SJSA1 (cell line): Measurements from ENCODE around the gene TMEM59. TPM values are rescaled to one million over a fixed set of nuclear protein-coding genes. Genes with fewer than 3 reads are reported as not detected.
"Not testable (repeated sequence)": the region's sequence is repeated elsewhere in the genome, so short reads cannot be mapped to it uniquely, and the experiment has no call there.

Source experiments
- DNase-seq, 2 experiments: peaks; one replicate each; pipeline ENCODE4 v3.0.0-alpha.2; 2015 to 2020; ENCODE audit warnings: low spot score in 2 of 2, low read depth in 1 of 2
- H3K27ac ChIP-seq: fragments of 250-450 bp; sonication (Bioruptor Pico); 2 replicates; pipeline ENCODE4 v1.5.1; 2020; ENCODE audit warnings: mild to moderate bottlenecking, moderate library complexity
- H3K27me3 ChIP-seq: fragments of 250-450 bp; sonication (Bioruptor Pico); replicated peaks from 2 replicates; pipeline ENCODE4 v1.5.1; 2020; ENCODE audit warnings: mild to moderate bottlenecking, moderate library complexity
- H3K36me3 ChIP-seq: fragments of 250-450 bp; sonication (Bioruptor Pico); 2 replicates; pipeline ENCODE4 v1.5.1; 2020; ENCODE audit warnings: mild to moderate bottlenecking
- H3K4me1 ChIP-seq: fragments of 250-450 bp; sonication (Bioruptor Pico); replicated peaks from 2 replicates; pipeline ENCODE4 v1.6.1; 2021; ENCODE audit warnings: mild to moderate bottlenecking
- H3K4me3 ChIP-seq: fragments of 250-450 bp; sonication (Bioruptor Pico); 2 replicates; pipeline ENCODE4 v1.5.1; 2020; ENCODE audit warnings: mild to moderate bottlenecking
- H3K9me3 ChIP-seq: fragments of 250-450 bp; sonication (Bioruptor Pico); replicated peaks from 2 replicates; pipeline ENCODE4 v1.5.1; 2020; ENCODE audit warnings: mild to moderate bottlenecking
- total RNA-seq: library from RNA; depleted of rRNA; stranded (reverse); fragments of >200 nt; shearing (Covaris generic); gene quantifications from 2 replicates; pipeline ENCODE4 v1.2.3, GENCODE V29; 2014

Gene TMEM59
- total RNA-seq, 1 experiment from 2014 or later: 384 TPM

- Histone ChIP-seq H3K27me3 (peaks cover 6% of the 10 kb centered on the region; the same call in 1 of the 2 replicates), H3K36me3 (no peaks in the 10 kb centered on the region), H3K9me3 (no peaks in the 10 kb centered on the region), H3K27ac (no peak overlapping the region), H3K4me1 (peaks cover 9% of the 10 kb centered on the region), H3K4me3 (no peak overlapping the region)
- DNase-seq: no peak
Measured at GRCh38 chr1:54014009-54014629, 38.9 kb downstream of the TMEM59 start.

- no peak for DNase-seq
- Histone ChIP-seq H3K4me1 (peaks cover 9% of the 10 kb centered on the region), H3K27me3 (peaks cover 6% of the 10 kb centered on the region; the same call in 1 of the 2 replicates), H3K36me3 (no peaks in the 10 kb centered on the region), H3K4me3 (no peak overlapping the region), H3K9me3 (no peaks in the 10 kb centered on the region), H3K27ac (no peak overlapping the region)
Measured at GRCh38 chr1:54013393-54014008, 39.5 kb downstream of the TMEM59 start.

GRCh38 chr1:54012863-54013262 lies 40.1 kb downstream of the TMEM59 start:
- no peaks in the 10 kb centered on the region for H3K36me3 ChIP-seq
- H3K27ac ChIP-seq: no peak overlapping the region
- H3K27me3 ChIP-seq: peaks cover 6% of the 10 kb centered on the region; the same call in 1 of the 2 replicates
- no peak for DNase-seq
- H3K9me3 ChIP-seq: no peaks in the 10 kb centered on the region
- peaks cover 9% of the 10 kb centered on the region for H3K4me1 ChIP-seq
- no peak overlapping the region for H3K4me3 ChIP-seq

GRCh38 chr1:54012008-54012325 lies 41.0 kb downstream of the TMEM59 start:
- H3K4me1 ChIP-seq: peaks cover 9% of the 10 kb centered on the region
- H3K4me3 ChIP-seq: no peak overlapping the region
- peaks cover 6% of the 10 kb centered on the region; the same call in 1 of the 2 replicates for H3K27me3 ChIP-seq
- no peak for DNase-seq
- no peaks in the 10 kb centered on the region for H3K9me3 ChIP-seq
- H3K27ac ChIP-seq: no peak overlapping the region
- no peaks in the 10 kb centered on the region for H3K36me3 ChIP-seq

DNA sequence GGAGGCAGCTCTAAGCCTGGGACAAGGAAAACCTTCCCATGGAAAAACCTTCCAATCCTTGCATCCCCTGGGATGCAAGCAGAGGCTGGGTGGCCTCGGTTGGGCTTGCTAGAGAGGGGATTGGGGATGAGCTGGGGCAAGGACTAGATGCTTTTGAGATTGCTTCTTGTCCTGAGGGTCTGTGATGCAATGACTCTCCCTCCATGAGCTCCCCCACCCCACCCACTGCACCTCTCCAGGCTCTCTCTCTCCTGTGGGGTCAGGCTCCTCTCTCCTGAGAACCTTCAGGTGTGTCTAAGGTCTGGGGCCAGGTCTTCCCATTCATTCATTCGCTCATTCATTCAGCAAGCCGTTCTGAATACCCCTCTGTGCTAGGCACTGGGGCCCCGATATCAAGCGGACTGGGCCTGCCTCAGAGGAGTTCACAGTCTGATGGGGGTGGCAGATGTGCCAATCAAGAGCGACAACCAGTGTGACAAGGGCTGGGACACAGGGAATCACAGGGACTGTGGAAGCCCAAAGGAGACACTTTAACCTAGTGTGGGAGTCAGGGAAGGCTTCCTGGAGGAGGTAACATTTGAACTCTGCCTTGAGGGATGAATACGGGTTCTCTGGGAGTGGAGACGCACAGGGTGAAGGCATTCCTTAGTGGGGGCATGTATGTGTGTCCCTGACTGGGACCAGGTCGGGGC lies 41.5 kb downstream of the TMEM59 start:
- H3K36me3 ChIP-seq: no peaks in the 10 kb centered on the region
- peaks cover 6% of the 10 kb centered on the region; the same call in 1 of the 2 replicates for H3K27me3 ChIP-seq
- no peak for DNase-seq
- H3K4me3 ChIP-seq: no peak overlapping the region
- no peaks in the 10 kb centered on the region for H3K9me3 ChIP-seq
- peaks cover 5% of the 10 kb centered on the region for H3K4me1 ChIP-seq
- H3K27ac ChIP-seq: no peak overlapping the region

DNA sequence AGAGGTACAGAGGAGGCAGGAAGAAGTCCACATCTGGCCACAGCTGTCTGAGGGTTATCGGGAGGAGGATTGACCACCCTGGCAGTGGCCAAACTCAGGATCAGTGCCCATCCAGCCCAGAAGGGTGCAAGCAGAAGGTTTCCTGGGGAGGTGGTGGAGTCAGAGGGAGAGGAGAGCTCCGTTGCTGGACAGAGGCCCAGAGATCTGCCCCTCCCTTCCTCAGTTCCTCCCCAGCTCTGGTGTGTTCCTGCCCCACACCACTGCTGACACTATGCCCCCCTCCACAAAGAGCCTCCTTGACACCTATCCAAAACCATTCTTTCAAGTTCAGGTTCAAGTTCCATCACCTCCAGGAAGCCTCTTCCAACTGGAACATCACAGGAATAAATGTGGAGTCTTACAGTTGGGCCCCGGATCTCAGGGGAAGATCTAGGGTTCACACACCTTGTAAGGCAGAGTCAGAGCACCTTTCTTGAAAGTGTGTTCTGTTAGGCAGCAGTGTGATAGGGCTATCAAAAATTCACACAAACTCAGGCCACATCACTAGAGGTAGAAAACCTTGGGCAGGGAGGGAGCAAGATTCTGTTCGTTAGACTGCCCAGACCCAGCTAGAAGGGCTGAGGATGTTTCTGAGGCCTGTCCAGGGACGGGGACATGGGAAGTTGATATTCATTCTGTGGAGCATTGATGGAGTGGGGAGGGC lies 42.4 kb downstream of the TMEM59 start:
- no peak overlapping the region for H3K4me3 ChIP-seq
- H3K4me1 ChIP-seq: no peaks in the 10 kb centered on the region
- H3K27ac ChIP-seq: no peak overlapping the region
- no peaks in the 10 kb centered on the region for H3K9me3 ChIP-seq
- H3K36me3 ChIP-seq: no peaks in the 10 kb centered on the region
- H3K27me3 ChIP-seq: peaks cover 6% of the 10 kb centered on the region; the same call in 1 of the 2 replicates
- no peak for DNase-seq

DNA sequence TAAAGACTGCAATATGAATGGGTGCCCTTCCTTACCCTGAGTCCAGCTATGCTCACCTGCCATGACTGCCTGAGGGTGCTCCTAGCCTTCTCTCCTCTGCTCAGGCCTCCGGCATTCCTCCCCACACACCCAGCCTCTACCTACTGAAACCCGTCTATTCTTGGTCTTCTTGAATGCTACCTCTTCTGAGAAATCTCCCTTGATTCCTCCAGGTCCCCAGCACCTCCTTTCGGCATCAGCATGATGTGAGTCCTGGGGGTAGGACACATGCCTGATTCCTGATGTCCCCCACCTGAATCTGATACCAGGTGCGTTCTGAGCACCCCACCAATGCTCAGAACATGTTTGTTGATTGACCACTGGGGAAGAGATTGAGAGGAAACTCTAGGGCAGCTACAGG lies 43.6 kb downstream of the TMEM59 start:
- H3K4me1 ChIP-seq: no peaks in the 10 kb centered on the region
- H3K36me3 ChIP-seq: no peaks in the 10 kb centered on the region
- no peak overlapping the region for H3K4me3 ChIP-seq
- no peaks in the 10 kb centered on the region for H3K9me3 ChIP-seq
- peaks cover 6% of the 10 kb centered on the region; the same call in 1 of the 2 replicates for H3K27me3 ChIP-seq
- no peak for DNase-seq
- no peak overlapping the region for H3K27ac ChIP-seq

- Histone ChIP-seq H3K27ac (no peak overlapping the region), H3K36me3 (no peaks in the 10 kb centered on the region), H3K4me1 (no peaks in the 10 kb centered on the region), H3K9me3 (no peaks in the 10 kb centered on the region), H3K27me3 (peaks cover 6% of the 10 kb centered on the region; the same call in 1 of the 2 replicates), H3K4me3 (no peak overlapping the region)
- DNase-seq: no peak
Measured at GRCh38 chr1:54008876-54009275, 44.1 kb downstream of the TMEM59 start.

GRCh38 chr1:54007613-54008012 lies 45.4 kb downstream of the TMEM59 start:
- Histone ChIP-seq H3K9me3 (no peaks in the 10 kb centered on the region), H3K4me1 (no peaks in the 10 kb centered on the region), H3K4me3 (no peak overlapping the region), H3K36me3 (no peaks in the 10 kb centered on the region), H3K27ac (no peak overlapping the region), H3K27me3 (peaks cover 6% of the 10 kb centered on the region; the same call in 1 of the 2 replicates)
- DNase-seq: no peak

- Histone ChIP-seq H3K36me3 (no peaks in the 10 kb centered on the region), H3K27me3 (peaks cover 1% of the 10 kb centered on the region; the same call in 1 of the 2 replicates), H3K9me3 (no peaks in the 10 kb centered on the region), H3K27ac (no peak overlapping the region), H3K4me1 (no peaks in the 10 kb centered on the region), H3K4me3 (no peak overlapping the region)
- no peak for DNase-seq
Measured at GRCh38 chr1:54006508-54006907, 46.5 kb downstream of the TMEM59 start.

GRCh38 chr1:54004481-54005049 lies 48.4 kb downstream of the TMEM59 start:
- Histone ChIP-seq H3K4me1 (no peaks in the 10 kb centered on the region), H3K36me3 (no peaks in the 10 kb centered on the region), H3K27ac (no peak overlapping the region), H3K4me3 (no peak overlapping the region), H3K27me3 (no peaks in the 10 kb centered on the region), H3K9me3 (no peaks in the 10 kb centered on the region)
- no peak for DNase-seq

DNA sequence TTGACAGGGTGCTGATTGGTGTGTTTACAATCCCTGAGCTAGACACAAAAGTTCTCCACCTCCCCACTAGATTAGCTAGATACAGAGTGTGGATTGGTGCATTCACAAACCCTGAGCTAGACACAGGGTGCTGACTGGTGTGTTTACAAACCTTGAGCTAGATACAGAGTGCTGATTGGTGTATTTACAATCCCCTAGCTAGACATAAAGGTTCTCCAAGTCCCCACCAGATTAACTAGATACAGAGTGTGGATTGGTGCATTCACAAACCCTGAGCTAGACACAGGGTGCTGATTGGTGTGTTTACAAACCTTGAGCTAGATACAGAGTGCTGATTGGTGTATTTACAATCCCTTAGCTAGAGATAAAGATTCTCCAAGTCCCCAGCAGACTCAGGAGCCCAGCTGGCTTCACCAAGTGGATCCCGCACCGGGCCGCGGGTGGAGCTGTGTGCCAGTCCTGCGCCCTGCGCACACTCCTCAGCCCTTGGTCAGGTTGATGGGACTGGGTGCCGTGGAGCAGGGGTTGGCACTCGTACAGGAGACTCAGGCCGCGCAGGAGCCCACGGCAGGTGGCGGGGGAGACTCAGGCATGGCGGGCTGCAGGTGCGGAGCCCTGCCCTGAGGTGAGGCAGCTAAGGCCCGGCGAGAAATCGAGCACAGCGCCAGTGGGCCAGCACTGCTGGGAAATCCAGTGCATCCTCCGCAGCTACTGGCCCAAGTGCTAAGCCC lies 49.1 kb downstream of the TMEM59 start:
- H3K36me3 ChIP-seq, DNase-seq, H3K27ac ChIP-seq, H3K27me3 ChIP-seq, H3K4me3 ChIP-seq, H3K9me3 ChIP-seq, H3K4me1 ChIP-seq: not testable (repeated sequence)

DNA sequence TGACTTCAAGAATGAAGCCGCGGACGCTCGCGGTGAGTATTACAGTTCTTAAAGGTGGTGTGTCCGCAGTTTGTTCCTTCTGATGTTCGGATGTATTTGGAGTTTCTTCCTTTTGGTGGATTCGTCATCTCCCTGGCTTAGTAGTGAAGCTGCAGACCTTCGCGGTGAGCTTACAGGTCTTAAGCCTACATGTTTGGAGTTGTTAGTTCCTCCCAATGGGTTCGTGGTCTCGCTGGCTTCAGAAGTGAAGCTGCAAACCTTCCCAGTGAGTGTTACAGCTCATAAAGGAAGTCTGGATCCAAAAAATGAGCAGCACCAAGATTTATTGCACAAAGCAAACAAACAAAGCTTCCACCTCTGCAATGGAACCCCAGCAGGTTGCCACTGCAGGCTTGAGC lies 49.8 kb downstream of the TMEM59 start:
- Histone ChIP-seq H3K27me3 (no peaks in the 10 kb centered on the region), H3K4me3 (no peak overlapping the region), H3K36me3 (no peaks in the 10 kb centered on the region), H3K4me1 (no peaks in the 10 kb centered on the region), H3K9me3 (no peaks in the 10 kb centered on the region), H3K27ac (no peak overlapping the region)
- DNase-seq: no peak
